BJ (cell line): ENCODE results near the gene SETD3. TPM values are rescaled to one million over a fixed set of nuclear protein-coding genes. Genes with fewer than 3 reads are reported as not detected.

Experiments
- CTCF ChIA-PET: fragments of 350-600 bp; formaldehyde crosslinking; extraction: SDS; loops from one replicate; lab custom pipeline; 2021; ENCODE audit warnings: antibody characterized with exemption, inconsistent platforms; lab: Yijun Ruan, JAX
- POLR2A ChIA-PET: fragments of 300-600 bp; sonication (Branson Sonifier 250); formaldehyde crosslinking; extraction: SDS; loops from one replicate; lab custom pipeline; 2021; ENCODE audit warnings: antibody characterized with exemption; lab: Charles Lee
- DNase-seq: peaks from one replicate; pipeline ENCODE4 v3.0.0-alpha.2; 2011; ENCODE audit warnings: low read depth
- H3K27me3 ChIP-seq: 2 replicates; pipeline ENCODE4 v1.6.0; 2011; ENCODE audit warnings: low read length; ENCODE audit not compliant: control insufficient read depth, insufficient read depth
- H3K36me3 ChIP-seq: 2 replicates; pipeline ENCODE4 v1.5.1; 2011; ENCODE audit warnings: low read length; ENCODE audit not compliant: control insufficient read depth, insufficient read depth
- H3K4me3 ChIP-seq: 2 replicates; pipeline ENCODE4 v1.5.1; 2011; ENCODE audit warnings: low read depth, mild to moderate bottlenecking, control low read depth, low read length
- CTCF ChIP-seq: IDR thresholded peaks from 2 replicates; pipeline ENCODE4 v1.5.1; 2011; ENCODE audit warnings: low read depth, mild to moderate bottlenecking, control low read depth, inconsistent platforms, low read length, moderate library complexity; ENCODE audit not compliant: insufficient read depth
- polyA plus RNA-seq: library from polyadenylated mRNA; depleted of rRNA; stranded (reverse); fragments of >200 nt; gene quantifications from 2 replicates; pipeline ENCODE4 v1.2.3, GENCODE V29; 2011

Gene SETD3
- polyA plus RNA-seq, 1 experiment, result 20.2 TPM

GRCh38 chr14:99503848-99504453 lies 23.3 kb upstream of the SETD3 start:
- CTCF ChIA-PET, result no interaction called here
- Histone ChIP-seq H3K36me3 (peaks cover 48% of the 10 kb centered on the region), H3K4me3 (no peak overlapping the region), H3K27me3 (no peaks in the 10 kb centered on the region)
- no peak for TF ChIP-seq CTCF
- DNase-seq, result no peak
- POLR2A ChIA-PET, result interaction anchor here (0.6 kb wide), 1 partner anchor 180 kb away, joined by 5 read pairs; no protein-coding TSS in a partner anchor

GRCh38 chr14:99502989-99503421 lies 22.3 kb upstream of the SETD3 start:
- CTCF ChIA-PET, result no interaction called here
- no peak for DNase-seq
- TF ChIP-seq CTCF, result no peak
- POLR2A ChIA-PET, result no interaction called here
- H3K36me3 ChIP-seq, result peaks cover 46% of the 10 kb centered on the region
- H3K4me3 ChIP-seq, result no peak overlapping the region
- no peaks in the 10 kb centered on the region for H3K27me3 ChIP-seq

- CTCF ChIA-PET, result no interaction called here
- TF ChIP-seq CTCF, result no peak
- POLR2A ChIA-PET, result no interaction called here
- no peaks in the 10 kb centered on the region for H3K27me3 ChIP-seq
- DNase-seq, result no peak
- H3K4me3 ChIP-seq, result no peak overlapping the region
- peaks cover 31% of the 10 kb centered on the region for H3K36me3 ChIP-seq
Observed at GRCh38 chr14:99497894-99498293, 17.2 kb upstream of the SETD3 start.

- TF ChIP-seq CTCF, result no peak
- CTCF ChIA-PET, result no interaction called here
- H3K27me3 ChIP-seq, result no peaks in the 10 kb centered on the region
- H3K4me3 ChIP-seq, result no peak overlapping the region
- DNase-seq, result no peak
- peaks cover 28% of the 10 kb centered on the region for H3K36me3 ChIP-seq
- POLR2A ChIA-PET, result no interaction called here
Observed at GRCh38 chr14:99497341-99497740, 16.7 kb upstream of the SETD3 start.

- POLR2A ChIA-PET, result no interaction called here
- H3K36me3 ChIP-seq, result no peaks in the 10 kb centered on the region
- DNase-seq, result no peak
- CTCF ChIA-PET, result no interaction called here
- H3K27me3 ChIP-seq, result no peaks in the 10 kb centered on the region
- no peak for TF ChIP-seq CTCF
- no peak overlapping the region for H3K4me3 ChIP-seq
Observed at GRCh38 chr14:99484106-99484505, 3.4 kb upstream of the SETD3 start.
